Measurements from ENCODE around the gene DCUN1D4. TPM values are rescaled to one million over a fixed set of nuclear protein-coding genes. Genes with fewer than 3 reads are reported as not detected.

Gene DCUN1D4
- total RNA-seq, 1 donor from 2014 or later: 86.9 TPM

DNA sequence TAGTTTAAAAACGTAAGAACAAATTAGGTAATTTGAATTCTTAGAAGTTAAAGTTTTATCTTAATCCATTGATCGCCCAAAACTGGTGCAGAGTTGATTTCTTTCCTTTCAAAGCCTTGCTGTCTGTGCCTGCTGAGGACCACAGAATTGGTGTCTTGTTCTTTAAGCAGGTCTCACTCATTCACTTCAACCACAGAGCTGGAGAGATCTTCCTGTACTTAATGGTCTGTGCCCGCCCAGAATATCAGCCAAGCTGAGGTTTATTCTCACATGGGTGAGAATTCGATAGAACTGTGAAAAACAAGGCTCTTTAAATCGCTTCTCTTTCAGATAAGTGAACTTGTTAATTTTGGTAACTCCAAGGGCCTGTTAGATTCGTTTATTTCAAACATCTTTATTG, 31.6 kb downstream of the DCUN1D4 start:
- no peak for DNase-seq
- H3K4me3 Mint-ChIP-seq (ENCODE audit: unreplicated experiment): no peak overlapping the region
- peaks cover 2% of the 10 kb centered on the region for H3K9me3 Mint-ChIP-seq (ENCODE audit: unreplicated experiment)
- no peaks in the 10 kb centered on the region for H3K4me1 Mint-ChIP-seq (ENCODE audit: low read depth, unreplicated experiment)
- H3K36me3 Mint-ChIP-seq (ENCODE audit: unreplicated experiment): no peaks in the 10 kb centered on the region
- H3K27me3 Mint-ChIP-seq (ENCODE audit: unreplicated experiment): peaks cover 3% of the 10 kb centered on the region
- no peak overlapping the region for H3K27ac Mint-ChIP-seq (ENCODE audit: unreplicated experiment)
- TF ChIP-seq, protein P1, sequence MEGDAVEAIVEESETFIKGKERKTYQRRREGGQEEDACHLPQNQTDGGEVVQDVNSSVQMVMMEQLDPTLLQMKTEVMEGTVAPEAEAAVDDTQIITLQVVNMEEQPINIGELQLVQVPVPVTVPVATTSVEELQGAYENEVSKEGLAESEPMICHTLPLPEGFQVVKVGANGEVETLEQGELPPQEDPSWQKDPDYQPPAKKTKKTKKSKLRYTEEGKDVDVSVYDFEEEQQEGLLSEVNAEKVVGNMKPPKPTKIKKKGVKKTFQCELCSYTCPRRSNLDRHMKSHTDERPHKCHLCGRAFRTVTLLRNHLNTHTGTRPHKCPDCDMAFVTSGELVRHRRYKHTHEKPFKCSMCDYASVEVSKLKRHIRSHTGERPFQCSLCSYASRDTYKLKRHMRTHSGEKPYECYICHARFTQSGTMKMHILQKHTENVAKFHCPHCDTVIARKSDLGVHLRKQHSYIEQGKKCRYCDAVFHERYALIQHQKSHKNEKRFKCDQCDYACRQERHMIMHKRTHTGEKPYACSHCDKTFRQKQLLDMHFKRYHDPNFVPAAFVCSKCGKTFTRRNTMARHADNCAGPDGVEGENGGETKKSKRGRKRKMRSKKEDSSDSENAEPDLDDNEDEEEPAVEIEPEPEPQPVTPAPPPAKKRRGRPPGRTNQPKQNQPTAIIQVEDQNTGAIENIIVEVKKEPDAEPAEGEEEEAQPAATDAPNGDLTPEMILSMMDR (IDR thresholded peaks at IDR 0.05; ENCODE audit: partially characterized antibody, unreplicated experiment): no peak

DNA sequence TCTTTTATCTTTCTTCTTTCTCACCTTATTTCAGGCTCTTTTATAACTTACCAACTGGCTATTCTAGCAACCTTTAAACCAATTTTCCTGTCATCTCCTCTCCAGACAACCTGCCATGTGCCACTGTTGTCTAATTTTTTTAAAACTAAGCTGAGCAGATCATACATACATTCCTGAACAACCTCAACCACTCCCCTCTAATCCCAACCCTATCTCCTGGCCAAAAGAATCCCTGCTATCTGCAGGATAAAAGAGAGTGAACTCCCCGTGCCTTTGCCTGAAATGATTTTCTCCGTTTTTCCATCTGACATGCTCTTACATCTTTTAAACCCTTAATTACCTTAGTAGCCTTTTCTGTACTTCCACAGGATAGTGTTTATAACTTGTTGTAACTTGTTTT, 35.5 kb downstream of the DCUN1D4 start:
- no peak for DNase-seq
- Mint-ChIP-seq H3K27me3 (ENCODE audit: unreplicated experiment) (no peaks in the 10 kb centered on the region), H3K4me1 (ENCODE audit: low read depth, unreplicated experiment) (no peaks in the 10 kb centered on the region), H3K9me3 (ENCODE audit: unreplicated experiment) (no peaks in the 10 kb centered on the region), H3K27ac (ENCODE audit: unreplicated experiment) (no peak overlapping the region), H3K36me3 (ENCODE audit: unreplicated experiment) (no peaks in the 10 kb centered on the region), H3K4me3 (ENCODE audit: unreplicated experiment) (no peak overlapping the region)
- TF ChIP-seq, protein P1 (IDR thresholded peaks at IDR 0.05; ENCODE audit: partially characterized antibody, unreplicated experiment): no peak

DNA sequence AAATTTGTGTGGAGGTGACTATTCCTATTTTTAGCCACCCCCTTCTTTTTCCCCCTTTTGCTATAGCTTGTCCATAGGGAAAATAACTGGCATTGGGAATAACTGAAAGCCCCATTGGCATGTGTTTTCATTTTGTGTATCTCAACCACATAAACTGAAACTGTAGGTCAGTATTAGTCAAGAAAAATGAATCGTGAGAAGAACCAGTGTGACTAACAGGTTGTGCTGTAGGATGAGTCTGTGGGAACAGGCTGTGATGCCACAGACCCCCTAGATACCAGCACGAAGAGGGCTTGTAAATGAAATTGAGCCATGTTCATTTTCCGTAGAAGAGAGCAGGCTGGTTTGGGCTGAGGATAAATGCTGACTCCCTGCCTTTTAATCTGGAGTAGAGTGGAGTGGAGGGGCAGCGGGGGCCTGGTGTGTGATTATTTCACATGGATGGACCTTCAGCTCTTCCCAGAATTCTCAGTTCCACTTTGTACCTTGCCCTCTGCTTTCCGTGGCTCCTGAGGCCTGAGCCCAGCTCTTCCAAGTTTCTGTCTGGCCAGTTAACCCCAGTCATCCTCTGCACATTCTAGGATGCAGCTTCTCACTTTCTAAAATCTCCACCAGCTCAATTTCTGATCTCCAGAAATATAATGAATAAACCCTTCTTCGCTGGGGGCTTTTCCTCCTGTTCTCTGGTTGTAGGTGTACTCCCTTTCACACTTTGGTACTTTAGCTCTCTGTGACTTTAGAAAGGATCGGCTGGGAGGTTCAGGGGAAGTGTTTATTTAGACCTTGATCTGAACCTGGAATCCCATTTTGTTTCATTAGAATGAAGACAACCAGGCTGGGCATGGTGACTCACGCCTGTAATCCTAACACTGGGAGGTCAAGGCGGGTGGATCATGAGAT, 37.3 kb downstream of the DCUN1D4 start:
- DNase-seq: no peak
- no peaks in the 10 kb centered on the region for H3K27me3 Mint-ChIP-seq (ENCODE audit: unreplicated experiment)
- no peaks in the 10 kb centered on the region for H3K36me3 Mint-ChIP-seq (ENCODE audit: unreplicated experiment)

DNA sequence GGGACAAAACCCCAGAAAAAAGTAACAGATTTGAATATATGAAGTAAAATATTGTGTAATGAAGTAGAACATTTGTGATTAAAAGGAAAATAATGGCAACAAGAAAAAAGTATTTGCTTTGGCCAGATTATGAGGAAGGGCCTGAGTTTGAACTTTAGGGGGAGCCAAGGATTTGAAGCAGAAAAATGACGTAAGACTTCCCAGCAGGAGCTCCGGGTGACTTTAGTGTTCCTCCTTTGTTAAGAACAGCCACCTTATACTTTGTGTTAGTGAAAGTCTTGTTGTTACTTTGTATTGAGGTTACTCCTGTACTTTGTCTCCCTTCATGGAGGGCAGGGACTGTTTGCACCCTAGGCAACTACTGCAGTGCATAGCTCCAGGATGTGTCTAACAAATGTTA, 41.1 kb downstream of the DCUN1D4 start:
- H3K27me3 Mint-ChIP-seq (ENCODE audit: unreplicated experiment): no peaks in the 10 kb centered on the region
- H3K27ac Mint-ChIP-seq (ENCODE audit: unreplicated experiment): no peak overlapping the region
- no peak overlapping the region for H3K4me3 Mint-ChIP-seq (ENCODE audit: unreplicated experiment)
- TF ChIP-seq, protein P1 (IDR thresholded peaks at IDR 0.05; ENCODE audit: partially characterized antibody, unreplicated experiment): no peak
- no peaks in the 10 kb centered on the region for H3K9me3 Mint-ChIP-seq (ENCODE audit: unreplicated experiment)
- no peaks in the 10 kb centered on the region for H3K36me3 Mint-ChIP-seq (ENCODE audit: unreplicated experiment)
- H3K4me1 Mint-ChIP-seq (ENCODE audit: low read depth, unreplicated experiment): no peaks in the 10 kb centered on the region
- DNase-seq: no peak

More for the DNA sequence above, 37.3 kb downstream of the DCUN1D4 start:
- Mint-ChIP-seq H3K4me3 (ENCODE audit: unreplicated experiment) (no peak overlapping the region), H3K27ac (ENCODE audit: unreplicated experiment) (no peak overlapping the region), H3K4me1 (ENCODE audit: low read depth, unreplicated experiment) (no peaks in the 10 kb centered on the region), H3K9me3 (ENCODE audit: unreplicated experiment) (no peaks in the 10 kb centered on the region)
- TF ChIP-seq, protein P1 (IDR thresholded peaks at IDR 0.05; ENCODE audit: partially characterized antibody, unreplicated experiment): no peak

DNA sequence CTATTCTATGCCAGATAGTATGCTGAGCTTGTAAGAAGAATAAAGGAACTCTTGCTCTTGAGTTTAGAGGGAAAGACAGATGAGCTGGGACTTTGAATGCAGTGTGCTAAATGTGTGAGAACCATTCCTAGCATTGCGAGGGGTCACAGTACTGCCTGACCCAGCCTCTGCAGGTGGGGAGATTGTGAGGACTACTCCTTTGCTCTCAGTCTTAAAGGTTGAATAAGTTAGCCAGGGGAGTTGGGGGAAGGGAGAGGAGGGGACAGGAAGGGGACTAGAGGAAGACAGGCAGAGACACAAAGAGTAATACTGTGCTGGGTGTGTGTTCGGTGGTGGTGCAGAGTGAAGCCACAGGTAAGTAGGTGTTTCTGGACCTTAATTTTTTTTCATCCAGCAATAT, 41.7 kb downstream of the DCUN1D4 start:
- no peak overlapping the region for H3K27ac Mint-ChIP-seq (ENCODE audit: unreplicated experiment)
- TF ChIP-seq, protein P1 (IDR thresholded peaks at IDR 0.05; ENCODE audit: partially characterized antibody, unreplicated experiment): no peak
- no peaks in the 10 kb centered on the region for H3K9me3 Mint-ChIP-seq (ENCODE audit: unreplicated experiment)
- H3K36me3 Mint-ChIP-seq (ENCODE audit: unreplicated experiment): no peaks in the 10 kb centered on the region
- H3K27me3 Mint-ChIP-seq (ENCODE audit: unreplicated experiment): no peaks in the 10 kb centered on the region
- no peak overlapping the region for H3K4me3 Mint-ChIP-seq (ENCODE audit: unreplicated experiment)
- no peak for DNase-seq
- no peaks in the 10 kb centered on the region for H3K4me1 Mint-ChIP-seq (ENCODE audit: low read depth, unreplicated experiment)

Measured in glutamatergic neuron (in vitro differentiated cells).